Panc1 (cell line): ENCODE measurements around the gene PLB1. TPM values are rescaled to one million over a fixed set of nuclear protein-coding genes. Genes with fewer than 3 reads are reported as not detected.

Experiments
- ATAC-seq: fragments of 200-7000 bp; cut with Tn5 transposase; 2 replicates; pipeline ENCODE4 v1.9.1; 2020; ENCODE audit warnings: mild to moderate bottlenecking, moderate library complexity
- BruUV-seq: library from RNA; stranded (reverse); fragments of 400-500 nt; replicated peaks from 2 replicates; lab custom pipeline; 2021; lab: Mats Ljungman, UMichigan
- CTCF ChIA-PET: fragments of 300-600 bp; sonication (Branson Sonifier 250); formaldehyde crosslinking; loops from one replicate; lab custom pipeline; 2022; ENCODE audit warnings: antibody characterized with exemption; lab: Charles Lee
- POLR2A ChIA-PET: fragments of 300-600 bp; sonication (Branson Sonifier 250); formaldehyde crosslinking; loops from one replicate; lab custom pipeline; 2022; ENCODE audit warnings: antibody characterized with exemption; lab: Charles Lee
- DNase-seq: peaks from one replicate; pipeline ENCODE4 v3.0.0-alpha.2; 2010; ENCODE audit warnings: low read depth, low spot score
- H3K27ac ChIP-seq: 2 replicates; pipeline ENCODE4 v1.5.1; 2011; ENCODE audit warnings: mild to moderate bottlenecking, low read length, inconsistent platforms
- H3K27me3 ChIP-seq: fragments of 200-500 bp; sonication (Bioruptor generic); 2 replicates; pipeline ENCODE4 v1.6.0; 2014; ENCODE audit warnings: low read length, inconsistent platforms; ENCODE audit not compliant: control insufficient read depth, insufficient read depth
- H3K36me3 ChIP-seq: fragments of 200-500 bp; sonication (Bioruptor generic); 2 replicates; pipeline ENCODE4 v1.5.1; 2014; ENCODE audit warnings: inconsistent platforms, mild to moderate bottlenecking, low read length, moderate library complexity; ENCODE audit not compliant: control insufficient read depth, insufficient read depth
- H3K4me1 ChIP-seq: 2 replicates; pipeline ENCODE4 v1.5.1; 2011; ENCODE audit warnings: inconsistent platforms, mild to moderate bottlenecking, low read length, moderate library complexity; ENCODE audit not compliant: control insufficient read depth, insufficient read depth
- H3K4me3 ChIP-seq, 2 experiments: 2 replicates each; pipeline ENCODE4 v1.5.1; 2011 to 2012; ENCODE audit warnings: low read depth in 2 of 2, low read length in 2 of 2, mild to moderate bottlenecking in 2 of 2, inconsistent platforms in 1 of 2, moderate library complexity in 1 of 2
- H3K9me3 ChIP-seq: fragments of 200-500 bp; sonication (Bioruptor generic); 2 replicates; pipeline ENCODE4 v1.5.1; 2014; ENCODE audit warnings: low read depth, mild to moderate bottlenecking, inconsistent platforms, low read length, moderate library complexity; ENCODE audit not compliant: control insufficient read depth, insufficient read depth
- CTCF ChIP-seq: fragments of 450-650 bp; IDR thresholded peaks from 2 replicates; pipeline ENCODE4 v1.5.1; 2017; ENCODE audit warnings: mild to moderate bottlenecking
- POLR2AphosphoS5 ChIP-seq: IDR thresholded peaks from 2 replicates; pipeline ENCODE4 v1.6.1; 2012; ENCODE audit warnings: mild to moderate bottlenecking, low read depth, low read length, moderate library complexity
- REST ChIP-seq, 2 experiments: IDR thresholded peaks; 2 replicates each; pipeline ENCODE4 v1.6.1; 2011 to 2012; ENCODE audit warnings: low read depth in 2 of 2, control low read depth in 1 of 2, low read length in 1 of 2, mild to moderate bottlenecking in 1 of 2, moderate library complexity in 1 of 2; ENCODE audit not compliant: insufficient read depth in 1 of 2
- SIN3A ChIP-seq: IDR thresholded peaks from 2 replicates; pipeline ENCODE4 v1.6.1; 2012; ENCODE audit warnings: low read depth, mild to moderate bottlenecking, low read length, moderate library complexity, borderline replicate concordance; ENCODE audit not compliant: insufficient read depth
- TCF7L2 ChIP-seq: IDR thresholded peaks from 2 replicates; pipeline ENCODE4 v1.6.1; 2011; ENCODE audit warnings: mild to moderate bottlenecking, low read depth, low read length, inconsistent platforms
- in situ Hi-C: cut with HindIII; loops from 2 replicates; pipeline ENCODE4 v1.10.0; 2016; ENCODE audit warnings: low sequenced_read_pairs, low pct_unique_long_range_greater_than_20kb
- intact Hi-C: fragments of 100-400 bp; cut with micrococcal nuclease; formaldehyde crosslinking; loops from one replicate; pipeline ENCODE4 v1.10.0; 2022; ENCODE audit not compliant: unreplicated experiment
- total RNA-seq: library from RNA; stranded (reverse); gene quantifications from one replicate; pipeline ENCODE4 v1.2.1, GENCODE V29; 2021; ENCODE audit not compliant: unreplicated experiment

Gene PLB1
- total RNA-seq, 1 experiment from 2014 or later, result 0.80 TPM

- no peaks in the 10 kb centered on the region for H3K9me3 ChIP-seq
- TF ChIP-seq SIN3A, result no peak
- no peak for TF ChIP-seq CTCF
- TF ChIP-seq POLR2AphosphoS5, result no peak
- no peak for TF ChIP-seq TCF7L2
- no peak for TF ChIP-seq REST (IDR thresholded peaks at IDR 0.05; ENCODE audit: insufficient read depth in 1 of 2, low read depth in 2 of 2, low read length in 1 of 2)
- H3K36me3 ChIP-seq, result no peaks in the 10 kb centered on the region
- peaks cover 4% of the 10 kb centered on the region for H3K27me3 ChIP-seq
- POLR2A ChIA-PET, result no interaction called here
- in situ Hi-C loops (no loop called here), intact Hi-C loops (no loop called here)
- ATAC-seq (no peak), DNase-seq (no peak)
- no TSS peak for BruUV-seq
- no peak overlapping the region for H3K4me3 ChIP-seq
- H3K27ac ChIP-seq, result no peak overlapping the region
- H3K4me1 ChIP-seq, result no peaks in the 10 kb centered on the region; the same call in 1 of the 2 replicates
- CTCF ChIA-PET, result no interaction called here
Observed at GRCh38 chr2:28530782-28531181, 34.9 kb downstream of the PLB1 start.

GRCh38 chr2:28532399-28532798 lies 36.5 kb downstream of the PLB1 start:
- ATAC-seq, result no peak
- Histone ChIP-seq H3K36me3 (no peaks in the 10 kb centered on the region), H3K27ac (no peak overlapping the region), H3K4me3 (no peak overlapping the region), H3K27me3 (peaks cover 4% of the 10 kb centered on the region), H3K4me1 (no peaks in the 10 kb centered on the region; the same call in 1 of the 2 replicates), H3K9me3 (no peaks in the 10 kb centered on the region)
- in situ Hi-C loops (no loop called here), intact Hi-C loops (no loop called here)
- no peak for TF ChIP-seq TCF7L2
- no peak for TF ChIP-seq POLR2AphosphoS5
- TF ChIP-seq SIN3A, result no peak
- no peak for TF ChIP-seq CTCF
- no peak for TF ChIP-seq REST (IDR thresholded peaks at IDR 0.05; ENCODE audit: insufficient read depth in 1 of 2, low read depth in 2 of 2, low read length in 1 of 2)
- DNase-seq, result no peak
- POLR2A ChIA-PET, result no interaction called here
- no TSS peak for BruUV-seq
- CTCF ChIA-PET, result no interaction called here
